HG03521 (cell line): Measurements from ENCODE around the gene BRAT1.

Source experiments
- ATAC-seq: cut with Tn5 transposase; IDR thresholded peaks from one replicate; pipeline ENCODE4 v1.9.1; 2021; ENCODE audit warnings: mild to moderate bottlenecking, moderate library complexity; ENCODE audit not compliant: unreplicated experiment

The BRAT1 gene

GRCh38 chr7:2585446-2585845 lies 30.1 kb upstream of the BRAT1 start:
- no peak for ATAC-seq

GRCh38 chr7:2583798-2584580 lies 28.7 kb upstream of the BRAT1 start:
- ATAC-seq: no peak

- ATAC-seq: no peak
These were observed 26.8 kb upstream of the BRAT1 start for GRCh38 chr7:2582006-2582735.

GRCh38 chr7:2580636-2581035 lies 25.3 kb upstream of the BRAT1 start:
- ATAC-seq: no peak

GRCh38 chr7:2577914-2578680 lies 22.8 kb upstream of the BRAT1 start:
- no peak for ATAC-seq

GRCh38 chr7:2576742-2577491 lies 21.6 kb upstream of the BRAT1 start:
- ATAC-seq: no peak

GRCh38 chr7:2575733-2576340 lies 20.5 kb upstream of the BRAT1 start:
- ATAC-seq: no peak

- ATAC-seq: no peak
These were observed 19.9 kb upstream of the BRAT1 start for GRCh38 chr7:2575046-2575732.

GRCh38 chr7:2573761-2574160 lies 18.4 kb upstream of the BRAT1 start:
- no peak for ATAC-seq

- ATAC-seq: no peak
These were observed 16.9 kb upstream of the BRAT1 start for GRCh38 chr7:2572101-2572842.

GRCh38 chr7:2571409-2571808 lies 16.1 kb upstream of the BRAT1 start:
- ATAC-seq: no peak

- no peak for ATAC-seq
These were observed 14.7 kb upstream of the BRAT1 start for GRCh38 chr7:2570021-2570420.

GRCh38 chr7:2569421-2569820 lies 14.1 kb upstream of the BRAT1 start:
- no peak for ATAC-seq

GRCh38 chr7:2568521-2569223 lies 13.3 kb upstream of the BRAT1 start:
- ATAC-seq: no peak

GRCh38 chr7:2567679-2568278 lies 12.5 kb upstream of the BRAT1 start:
- ATAC-seq: no peak

- ATAC-seq: no peak
These were observed 11.8 kb upstream of the BRAT1 start for GRCh38 chr7:2566890-2567678.

- no peak for ATAC-seq
These were observed 11.1 kb upstream of the BRAT1 start for GRCh38 chr7:2566348-2566889.
